IMR-90 (cell line): ENCODE data around the gene ZNF530. TPM values are rescaled to one million over a fixed set of nuclear protein-coding genes. Genes with fewer than 3 reads are reported as not detected.

Experiments
- ATAC-seq: fragments of 200-7000 bp; cut with Tn5 transposase; 2 replicates; pipeline ENCODE4 v1.9.1; 2020; ENCODE audit warnings: low read depth, mild to moderate bottlenecking, moderate library complexity
- BruUV-seq: library from RNA; stranded (reverse); fragments of 400-500 nt; replicated peaks from 2 replicates; lab custom pipeline; 2021; lab: Mats Ljungman, UMichigan
- CTCF ChIA-PET: fragments of 300-600 bp; formaldehyde crosslinking; extraction: SDS; loops from one replicate; lab custom pipeline; 2021; ENCODE audit warnings: antibody characterized with exemption; lab: Yijun Ruan, JAX
- POLR2A ChIA-PET: fragments of 300-600 bp; sonication (Branson Sonifier 250); formaldehyde crosslinking; loops from one replicate; lab custom pipeline; 2022; ENCODE audit warnings: antibody characterized with exemption; ENCODE audit not compliant: unreplicated experiment; lab: Charles Lee
- DNase-seq: peaks from one replicate; pipeline ENCODE4 v3.0.0; 2013
- H2AFZ ChIP-seq: replicated peaks from 2 replicates; pipeline ENCODE3; 2013; ENCODE audit warnings: low read length, mild to moderate bottlenecking; ENCODE audit not compliant: poor library complexity
- H2AK5ac ChIP-seq: 2 replicates; pipeline ENCODE4 v1.6.1; 2013; ENCODE audit warnings: low read depth, low read length, inconsistent platforms
- H2AK9ac ChIP-seq: replicated peaks from 2 replicates; pipeline ENCODE3; 2013; ENCODE audit warnings: mild to moderate bottlenecking, low read depth, low read length, moderate library complexity; ENCODE audit not compliant: poor library complexity
- H2BK120ac ChIP-seq: 2 replicates; pipeline ENCODE4 v1.6.1; 2013; ENCODE audit warnings: low read depth, low read length, inconsistent platforms
- H2BK15ac ChIP-seq: 3 replicates; pipeline ENCODE4 v1.6.1; 2013; ENCODE audit warnings: low read depth, low read length, inconsistent platforms
- H2BK20ac ChIP-seq: 2 replicates; pipeline ENCODE4 v1.6.1; 2013; ENCODE audit warnings: low read depth, mild to moderate bottlenecking, inconsistent platforms, low read length, moderate library complexity
- H2BK5ac ChIP-seq: 2 replicates; pipeline ENCODE4 v1.6.1; 2013; ENCODE audit warnings: mild to moderate bottlenecking, low read depth, low read length, inconsistent platforms; ENCODE audit not compliant: poor library complexity, severe bottlenecking
- H3K14ac ChIP-seq: replicated peaks from 2 replicates; pipeline ENCODE4 v1.6.1; 2013; ENCODE audit warnings: low read depth, low read length, inconsistent platforms
- H3K18ac ChIP-seq: 2 replicates; pipeline ENCODE4 v1.6.1; 2013; ENCODE audit warnings: low read depth, low read length, control low read depth
- H3K23ac ChIP-seq: 2 replicates; pipeline ENCODE4 v1.6.1; 2013; ENCODE audit warnings: low read depth, low read length, inconsistent platforms
- H3K27ac ChIP-seq: 2 replicates; pipeline ENCODE4 v1.5.1; 2013; ENCODE audit warnings: mild to moderate bottlenecking, control low read depth, low read length; ENCODE audit not compliant: insufficient read depth
- H3K27me3 ChIP-seq: 2 replicates; pipeline ENCODE4 v1.6.1; 2013; ENCODE audit warnings: low read length; ENCODE audit not compliant: control insufficient read depth, insufficient read depth
- H3K36me3 ChIP-seq: 2 replicates; pipeline ENCODE4 v1.6.1; 2013; ENCODE audit warnings: low read length, mixed read lengths; ENCODE audit not compliant: control insufficient read depth, insufficient read depth
- H3K4ac ChIP-seq: 2 replicates; pipeline ENCODE4 v1.6.1; 2013; ENCODE audit warnings: low read depth, low read length, inconsistent platforms
- H3K4me1 ChIP-seq: 2 replicates; pipeline ENCODE4 v1.6.1; 2013; ENCODE audit warnings: low read length, mixed read lengths; ENCODE audit not compliant: control insufficient read depth, insufficient read depth
- H3K4me2 ChIP-seq: 2 replicates; pipeline ENCODE4 v1.6.1; 2013; ENCODE audit warnings: low read depth, mild to moderate bottlenecking, control low read depth, low read length, moderate library complexity
- H3K4me3 ChIP-seq: 2 replicates; pipeline ENCODE4 v1.5.1; 2013; ENCODE audit warnings: low read depth, mild to moderate bottlenecking, control low read depth, low read length, moderate library complexity; ENCODE audit not compliant: insufficient read depth
- H3K56ac ChIP-seq: 2 replicates; pipeline ENCODE4 v1.6.1; 2013; ENCODE audit warnings: low read length, inconsistent platforms; ENCODE audit not compliant: insufficient read depth; ENCODE audit errors: extremely low read depth
- H3K79me1 ChIP-seq, 2 experiments: 2 replicates each; pipeline ENCODE4 v1.6.1; 2013; ENCODE audit warnings: low read length in 2 of 2, inconsistent platforms in 1 of 2, low read depth in 1 of 2
- H3K9ac ChIP-seq: 2 replicates; pipeline ENCODE4 v1.6.1; 2013; ENCODE audit warnings: low read depth, low read length, control low read depth
- H3K9me1 ChIP-seq: 2 replicates; pipeline ENCODE4 v1.6.1; 2013; ENCODE audit warnings: low read length, inconsistent platforms; ENCODE audit not compliant: insufficient read depth
- H3K9me3 ChIP-seq: 2 replicates; pipeline ENCODE4 v1.6.1; 2013; ENCODE audit warnings: low read length; ENCODE audit not compliant: control insufficient read depth, insufficient read depth
- H4K20me1 ChIP-seq: 2 replicates; pipeline ENCODE4 v1.6.1; 2013; ENCODE audit warnings: low read length, inconsistent platforms; ENCODE audit not compliant: insufficient read depth
- H4K5ac ChIP-seq: 2 replicates; pipeline ENCODE4 v1.6.1; 2013; ENCODE audit warnings: mild to moderate bottlenecking, low read depth, low read length, control low read depth
- H4K8ac ChIP-seq, 2 experiments: 2 replicates each; pipeline ENCODE4 v1.6.1; 2013; ENCODE audit warnings: low read depth in 2 of 2, low read length in 2 of 2, control low read depth in 1 of 2, inconsistent platforms in 1 of 2
- H4K91ac ChIP-seq: 2 replicates; pipeline ENCODE4 v1.6.1; 2013; ENCODE audit warnings: low read depth, low read length, inconsistent platforms; ENCODE audit not compliant: insufficient read depth
- CHD1 ChIP-seq: IDR thresholded peaks from 2 replicates; pipeline ENCODE4 v1.6.1; 2012; ENCODE audit warnings: low read depth, low read length, improper control_type of control experiment
- MXI1 ChIP-seq: IDR thresholded peaks from 2 replicates; pipeline ENCODE4 v1.6.1; 2012; ENCODE audit warnings: low read depth, mild to moderate bottlenecking, low read length, moderate library complexity, borderline replicate concordance
- WGBS, 2 experiments: methylation state at CpG; one replicate each; pipeline versions ENCODE4 v1.1.5 to v1.1.7; 2013; ENCODE audit warnings: missing lambda C conversion rate in 2 of 2; ENCODE audit not compliant: insufficient read length in 1 of 2; ENCODE audit errors: extremely low coverage in 2 of 2; 5-methylcytosine and 5-hydroxymethylcytosine counted together
- dilution Hi-C: fragments of 300-500 bp; cut with HindIII; formaldehyde crosslinking; loops from one replicate; pipeline ENCODE4 v1.14.3; 2018; ENCODE audit warnings: low sequenced_read_pairs; ENCODE audit not compliant: unreplicated experiment
- in situ Hi-C: fragments of 300-500 bp; cut with MboI; formaldehyde crosslinking; loops from 3 replicates; pipeline ENCODE4 v1.14.3; 2019; ENCODE audit warnings: low sequenced_read_pairs, inconsistent platforms, mixed read lengths
- intact Hi-C: fragments of 100-400 bp; cut with micrococcal nuclease; formaldehyde crosslinking; loops from 2 replicates; pipeline ENCODE4 v1.10.0; 2022
- polyA plus RNA-seq, 3 experiments: library from polyadenylated mRNA; depleted of rRNA; stranded (reverse); fragments of >200 nt; gene quantifications; 2 replicates each; pipeline ENCODE4 v1.2.3, GENCODE V29; 2012; ENCODE audit warnings: low replicate concordance in 1 of 3
- total RNA-seq: library from RNA; depleted of rRNA; stranded (reverse); fragments of >200 nt; gene quantifications from 2 replicates; pipeline ENCODE4 v1.2.3, GENCODE V29; 2012

ZNF530 gene
- total and polyA plus RNA-seq, 2 of the 4 experiments (the other 2 are of a cell fraction), result 2.9 to 6.6 TPM

DNA sequence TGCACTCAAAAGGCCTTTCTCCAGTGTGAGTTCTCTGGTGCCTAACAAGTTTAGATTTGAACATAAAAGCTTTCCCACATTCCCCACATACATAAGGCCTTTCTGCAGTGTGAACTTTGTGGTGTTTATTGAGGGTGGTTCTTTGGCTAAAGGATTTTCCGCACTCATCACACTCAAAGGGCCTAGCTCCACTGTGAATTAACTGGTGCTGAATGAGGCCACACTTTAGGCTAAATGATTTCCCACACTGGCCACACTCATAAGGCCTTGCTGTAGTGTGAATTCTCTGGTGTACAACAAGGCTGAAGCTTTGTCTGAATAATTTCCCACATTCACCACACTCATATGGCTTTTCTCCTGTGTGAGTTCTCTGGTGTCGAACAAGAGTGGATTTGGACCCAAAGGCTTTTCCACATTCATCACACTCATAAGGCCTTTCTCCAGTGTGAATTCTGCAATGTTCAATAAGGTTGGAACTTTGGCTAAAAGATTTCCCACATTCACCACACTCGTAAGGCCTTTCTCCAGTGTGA lies 27.2 kb upstream of the ZNF530 start:
- H2AK9ac ChIP-seq, result no peak overlapping the region
- in situ Hi-C loops, result no loop called here
- H3K36me3 ChIP-seq, result peaks cover 63% of the 10 kb centered on the region
- DNase-seq, result no peak
- no peak overlapping the region for H2BK15ac ChIP-seq
- no peak for ATAC-seq
- no peaks in the 10 kb centered on the region for H3K9me1 ChIP-seq
- H3K9me3 ChIP-seq, result peaks cover 92% of the 10 kb centered on the region
- no peak overlapping the region for H2BK120ac ChIP-seq
- intact Hi-C loops, result no loop called here
- no peak overlapping the region for H3K18ac ChIP-seq
- no CpG with 5 or more reads among the region's 3 CpGs for WGBS, 2 experiments
- no peak overlapping the region for H3K23ac ChIP-seq
- ChIA-PET POLR2A (no interaction called here), CTCF (no interaction called here)
- H2AFZ ChIP-seq, result no peak overlapping the region
- no peaks in the 10 kb centered on the region for H3K4me1 ChIP-seq
- H4K20me1 ChIP-seq, result no peaks in the 10 kb centered on the region
- peaks cover 18 to 20% of the 10 kb centered on the region in 2 experiments for H3K79me1 ChIP-seq
- no peak overlapping the region for H2BK5ac ChIP-seq
- H2AK5ac ChIP-seq, result no peak overlapping the region
- H3K56ac ChIP-seq, result no peak overlapping the region
- dilution Hi-C loops, result no loop called here
- no peak overlapping the region for H2BK20ac ChIP-seq
- no peak overlapping the region for H4K5ac ChIP-seq
- H3K4ac ChIP-seq, result no peak overlapping the region
- no TSS peak for BruUV-seq
- no peak overlapping the region for H3K4me3 ChIP-seq
- no peaks in the 10 kb centered on the region for H3K27me3 ChIP-seq
- no peak overlapping the region for H3K27ac ChIP-seq
- H3K4me2 ChIP-seq, result no peak overlapping the region
- H4K91ac ChIP-seq, result no peak overlapping the region
- H3K14ac ChIP-seq, result no peak overlapping the region
- H3K9ac ChIP-seq, result no peak overlapping the region
- TF ChIP-seq MXI1 (no peak), CHD1 (no peak)
- H4K8ac ChIP-seq, result no peak overlapping the region
